IPS-18c (cell line): Measurements from ENCODE around the gene SLC35G6.
"Not testable (repeated sequence)": the region's sequence is repeated elsewhere in the genome, so short reads cannot be mapped to it uniquely, and the experiment has no call there.

ENCODE experiments used
- H3K4me3 ChIP-seq: 2 replicates; pipeline ENCODE4 v1.7.0; 2013; ENCODE audit warnings: low read depth, mild to moderate bottlenecking, low read length, moderate library complexity; ENCODE audit not compliant: insufficient read depth
- H3K9me3 ChIP-seq: one replicate; pipeline ENCODE4 v1.6.1; 2013; ENCODE audit warnings: mild to moderate bottlenecking, low read length, moderate library complexity; ENCODE audit not compliant: control insufficient read depth, insufficient read depth

SLC35G6 gene

DNA sequence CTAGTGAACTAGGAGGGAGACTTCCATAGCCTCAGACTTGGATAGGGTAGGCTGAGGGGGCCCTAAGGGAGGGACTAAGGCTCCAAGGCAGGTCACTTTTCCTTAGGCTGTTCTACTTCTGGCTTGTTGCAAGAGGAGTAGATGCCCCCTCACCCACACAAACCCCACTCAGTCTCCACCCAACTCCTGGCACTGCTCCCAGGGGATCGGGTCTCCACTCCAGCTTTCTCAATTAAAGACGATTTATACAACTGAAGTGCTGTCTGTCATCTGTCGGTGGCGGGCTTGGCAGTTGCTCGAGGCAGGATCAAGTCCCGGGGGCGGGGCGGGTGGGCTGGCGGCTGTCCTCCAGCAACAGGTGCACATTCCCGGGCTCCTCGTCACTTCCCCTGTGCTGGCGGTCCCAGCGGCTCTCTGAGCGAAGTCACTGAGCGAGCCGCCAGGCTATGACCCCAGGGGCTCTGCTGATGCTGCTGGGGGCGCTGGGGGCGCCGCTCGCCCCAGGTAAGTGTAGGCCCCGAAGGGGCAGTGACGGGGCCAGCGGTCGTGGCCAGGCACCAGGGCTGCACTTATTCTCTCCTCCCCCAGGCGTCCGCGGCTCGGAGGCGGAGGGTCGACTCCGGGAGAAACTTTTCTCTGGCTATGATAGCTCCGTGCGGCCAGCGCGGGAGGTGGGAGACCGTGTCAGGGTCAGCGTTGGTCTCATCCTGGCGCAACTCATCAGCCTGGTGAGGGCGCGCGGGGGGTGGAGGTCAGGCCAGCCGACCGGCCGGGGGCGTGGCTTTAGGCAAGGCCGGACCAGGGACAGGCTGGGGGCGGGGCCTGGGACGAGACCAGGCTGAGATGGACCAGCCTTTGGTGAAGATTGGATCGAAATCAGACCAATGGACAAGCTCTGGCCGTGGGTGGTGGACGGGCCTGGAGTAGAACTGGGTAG is 36.3 kb upstream of the SLC35G6 start, which contains the start of gene CHRNB1:
Gene CHRNB1, plus strand, starts transcription at position 380 of the 937 bp plus-strand sequence. Its CDS starts 67 bp downstream, at position 447.
- Histone ChIP-seq H3K4me3 (peak within 1 kb of the TSS; percentile 74), H3K9me3 (no peaks in the 10 kb centered on the region)

GRCh38 chr17:7445619-7445968 is 35.7 kb upstream of the SLC35G6 start:
- Histone ChIP-seq H3K4me3 (peak overlapping the region; percentile 74), H3K9me3 (no peaks in the 10 kb centered on the region)

GRCh38 chr17:7448461-7448860 is 32.8 kb upstream of the SLC35G6 start:
- Histone ChIP-seq H3K9me3 (no peaks in the 10 kb centered on the region), H3K4me3 (no peak overlapping the region)

DNA sequence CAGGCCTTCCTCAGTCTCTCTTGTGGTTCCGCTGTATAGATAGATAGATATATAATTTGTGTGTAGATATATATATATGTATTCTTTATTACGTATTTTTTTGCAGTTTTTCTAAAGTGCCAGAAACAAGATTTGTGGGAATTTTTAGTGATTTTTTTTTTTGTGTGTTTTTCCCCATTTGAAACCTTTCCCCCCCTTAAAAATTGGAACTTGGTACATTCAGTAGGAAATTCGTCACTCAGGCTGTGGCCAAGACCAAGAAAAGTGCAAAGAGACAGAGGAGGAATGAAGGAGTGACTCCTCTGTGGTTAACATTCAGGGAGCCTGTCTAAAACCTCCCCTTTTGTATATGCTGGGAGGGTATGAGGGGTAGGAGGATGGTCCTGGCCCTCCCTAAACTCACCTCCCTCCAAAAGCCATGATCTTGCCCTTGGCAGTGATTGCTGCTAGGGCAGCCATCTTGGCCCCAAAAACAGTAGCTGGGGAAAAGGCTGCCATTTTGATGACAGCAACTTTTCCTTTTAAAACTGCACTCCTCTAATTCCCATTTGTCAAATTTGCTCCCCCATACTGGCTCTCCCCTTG is 21.2 kb upstream of the SLC35G6 start:
- H3K9me3 ChIP-seq: no peaks in the 10 kb centered on the region
- no peak overlapping the region for H3K4me3 ChIP-seq

GRCh38 chr17:7460850-7461660 is 20.2 kb upstream of the SLC35G6 start:
- Histone ChIP-seq H3K9me3 (no peaks in the 10 kb centered on the region), H3K4me3 (no peak overlapping the region)

DNA sequence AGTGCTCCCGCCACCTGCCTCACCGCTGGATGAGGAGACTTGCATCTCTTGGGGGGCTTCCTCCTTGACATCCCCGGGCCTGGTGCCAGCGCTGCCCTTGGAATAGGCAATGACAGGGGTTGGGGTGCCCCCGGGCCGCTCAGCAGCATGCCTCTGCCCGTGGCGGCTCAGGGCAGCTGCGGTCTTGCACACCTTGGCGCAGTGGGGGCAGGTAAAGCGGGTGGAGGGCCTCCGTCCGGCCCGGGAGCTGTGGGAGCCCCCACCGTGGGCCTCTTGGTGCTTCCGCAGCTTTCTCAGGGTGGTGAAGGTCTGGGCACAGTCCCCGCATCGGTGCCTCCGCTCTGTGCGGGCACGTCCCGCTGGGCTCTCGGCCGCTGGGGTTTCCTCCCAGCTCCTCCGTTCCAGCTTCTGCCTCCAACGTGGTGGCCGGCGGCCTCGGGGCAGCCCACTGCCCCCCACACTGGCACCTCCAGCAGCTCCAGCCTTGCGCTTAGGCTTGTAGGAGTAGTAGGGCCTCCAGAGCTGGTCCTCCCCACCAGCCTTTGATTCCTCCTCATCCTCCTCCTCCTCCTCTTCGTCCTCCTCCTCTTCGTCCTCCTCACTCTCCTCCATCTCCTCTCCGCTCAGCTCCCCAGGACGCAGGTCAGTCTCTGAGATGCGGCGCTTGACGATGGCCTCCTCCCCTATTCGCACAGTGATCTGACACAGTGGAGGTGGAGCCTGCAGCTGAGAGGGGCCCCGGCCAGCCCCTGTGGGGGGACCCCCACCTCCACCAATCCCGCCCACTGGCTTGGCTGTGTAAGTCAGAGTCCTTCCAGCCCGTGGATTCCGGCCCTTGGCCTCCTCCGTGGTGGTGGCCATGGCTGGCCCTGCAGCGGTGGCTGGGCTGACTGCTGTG is 18.5 kb upstream of the SLC35G6 start:
- H3K9me3 ChIP-seq: no peaks in the 10 kb centered on the region
- H3K4me3 ChIP-seq: no peak overlapping the region

- H3K4me3 ChIP-seq: no peak overlapping the region
- no peaks in the 10 kb centered on the region for H3K9me3 ChIP-seq
Observed at GRCh38 chr17:7463372-7463846, 17.8 kb upstream of the SLC35G6 start.

GRCh38 chr17:7464081-7464480 is 17.2 kb upstream of the SLC35G6 start:
- H3K4me3 ChIP-seq: no peak overlapping the region

DNA sequence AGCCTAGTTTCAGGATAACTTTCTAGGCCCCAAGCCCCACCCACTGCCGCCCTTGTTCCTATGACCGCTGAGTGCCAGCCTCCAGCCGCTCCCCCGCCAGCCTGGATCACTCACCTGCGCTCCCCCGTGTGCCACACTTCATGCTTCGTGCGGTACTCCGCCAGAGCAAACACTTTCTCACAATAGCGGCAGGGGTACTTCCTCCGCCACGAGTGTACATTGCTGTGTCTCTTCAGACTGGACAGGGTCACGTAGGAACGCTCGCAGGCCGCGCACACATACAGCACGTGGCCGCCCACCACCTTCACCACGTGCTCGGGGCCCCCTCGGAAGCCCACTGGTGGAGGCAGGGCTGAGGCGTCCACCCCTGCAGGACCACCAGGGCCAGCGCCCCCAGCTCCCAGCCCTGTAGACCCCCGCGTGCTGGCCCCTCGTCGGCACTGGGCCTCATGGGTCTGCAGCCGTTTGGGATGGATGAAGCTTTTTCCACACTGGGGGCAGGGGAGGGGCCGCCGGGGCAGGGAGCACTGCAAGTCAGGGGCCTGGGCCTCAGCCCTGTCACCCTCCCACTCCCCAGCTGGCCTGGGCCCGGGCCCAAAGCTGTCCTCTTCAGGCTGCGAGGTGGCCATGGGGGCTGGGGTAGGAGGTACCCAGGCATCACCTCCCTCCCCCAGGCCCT is 15.5 kb upstream of the SLC35G6 start:
- no peaks in the 10 kb centered on the region for H3K9me3 ChIP-seq
- H3K4me3 ChIP-seq: no peak overlapping the region

More at GRCh38 chr17:7464081-7464480, 17.2 kb upstream of the SLC35G6 start:
- H3K9me3 ChIP-seq: no peaks in the 10 kb centered on the region

GRCh38 chr17:7466318-7466638 is 15.0 kb upstream of the SLC35G6 start:
- H3K9me3 ChIP-seq: no peaks in the 10 kb centered on the region

DNA sequence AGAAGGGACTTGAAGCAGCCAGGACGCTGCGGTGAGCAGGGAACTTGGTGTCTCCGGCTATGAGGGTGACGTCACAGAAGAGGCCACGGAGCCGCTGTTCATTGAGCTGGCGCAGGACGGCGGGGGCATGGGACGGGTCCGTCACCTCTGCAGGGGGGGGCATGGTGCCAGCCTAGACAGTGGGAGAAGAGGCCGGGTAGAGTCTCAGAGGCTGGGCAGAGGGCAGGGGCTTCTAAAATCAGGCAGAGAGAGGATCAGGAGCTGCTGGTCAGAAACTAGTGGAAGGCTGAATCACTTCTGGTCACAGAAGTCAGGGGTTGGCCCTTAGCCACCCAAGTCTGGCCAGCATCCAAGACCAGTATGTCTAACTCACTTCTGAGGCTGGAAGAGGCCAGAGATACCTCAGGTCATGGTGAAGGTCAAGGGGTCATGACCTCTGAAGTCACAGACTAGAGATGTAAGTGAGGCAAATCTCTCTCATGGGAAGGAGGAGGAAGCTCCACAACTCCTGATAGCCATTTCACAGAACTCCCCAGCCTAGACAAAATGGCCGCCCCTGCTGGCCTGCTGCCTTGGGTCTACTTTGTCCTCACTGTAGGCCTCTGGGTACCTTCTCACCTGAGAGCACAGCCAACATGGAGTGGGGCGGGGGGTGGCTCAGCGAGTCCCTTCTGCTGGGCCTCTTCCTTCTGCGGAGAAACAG is 14.5 kb upstream of the SLC35G6 start:
- H3K4me3 ChIP-seq: no peak overlapping the region
- no peaks in the 10 kb centered on the region for H3K9me3 ChIP-seq

More at GRCh38 chr17:7466318-7466638, 15.0 kb upstream of the SLC35G6 start:
- no peak overlapping the region for H3K4me3 ChIP-seq

- Histone ChIP-seq H3K4me3 (no peak overlapping the region), H3K9me3 (no peaks in the 10 kb centered on the region)
Observed at GRCh38 chr17:7467498-7467897, 13.7 kb upstream of the SLC35G6 start.

GRCh38 chr17:7468290-7468689 is 13.0 kb upstream of the SLC35G6 start:
- Histone ChIP-seq H3K4me3 (no peak overlapping the region), H3K9me3 (no peaks in the 10 kb centered on the region)

DNA sequence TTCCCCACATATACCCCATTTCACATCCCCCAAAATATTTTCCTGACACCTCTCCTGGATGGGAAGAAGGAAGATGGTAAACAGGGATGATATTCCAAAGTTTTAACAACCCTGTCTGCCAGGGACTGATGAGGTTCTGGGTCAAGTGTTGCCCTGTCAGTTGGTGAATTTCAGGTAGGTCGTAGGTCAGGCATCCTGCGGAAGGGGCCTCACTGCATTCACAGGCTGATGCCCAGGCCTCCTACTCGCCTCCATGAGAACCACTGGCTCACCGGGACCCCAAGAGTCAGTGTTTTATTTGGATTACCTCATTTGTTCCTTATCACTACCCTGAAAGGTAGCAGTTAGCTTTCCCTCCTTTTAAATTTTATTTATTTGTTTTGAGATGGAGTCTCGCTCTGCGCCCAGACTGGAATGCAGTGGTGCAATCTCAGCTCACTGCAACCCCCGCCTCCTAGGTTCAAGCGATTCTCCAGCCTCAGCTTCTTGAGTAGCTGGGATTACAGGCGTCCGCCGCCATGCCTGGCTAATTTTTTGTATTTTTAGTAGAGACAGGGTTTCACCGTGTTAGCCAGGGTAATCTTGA is 12.3 kb upstream of the SLC35G6 start:
- no peaks in the 10 kb centered on the region for H3K9me3 ChIP-seq

GRCh38 chr17:7469843-7470242 is 11.4 kb upstream of the SLC35G6 start:
- H3K9me3 ChIP-seq, H3K4me3 ChIP-seq: not testable (repeated sequence)

More for the DNA sequence above, 12.3 kb upstream of the SLC35G6 start:
- H3K4me3 ChIP-seq: no peak overlapping the region
